Erythroblast (primary cell): ENCODE results near the gene P2RX6.

Experiments
- GATA1 ChIP-seq: IDR thresholded peaks from 2 replicates; pipeline ENCODE4 v1.6.1; 2011; ENCODE audit warnings: low read depth, mild to moderate bottlenecking, control low read depth, low read length, moderate library complexity
- POLR2A ChIP-seq: IDR thresholded peaks from 2 replicates; pipeline ENCODE4 v1.6.1; 2011; ENCODE audit warnings: mild to moderate bottlenecking, low read length

GRCh38 chr22:21073023-21073422 lies 58.1 kb downstream of the P2RX6 start:
- TF ChIP-seq POLR2A (no peak), GATA1 (no peak)
